Measurements from ENCODE around the gene ARHGEF12. TPM values are rescaled to one million over a fixed set of nuclear protein-coding genes. Genes with fewer than 3 reads are reported as not detected.

ARHGEF12 gene
- total RNA-seq, 1 donor from 2014 or later: 71.9 TPM

- Mint-ChIP-seq H3K4me1 (ENCODE audit: low read depth) (no peaks in the 10 kb centered on the region), H3K27ac (ENCODE audit: unreplicated experiment) (no peak overlapping the region), H3K36me3 (ENCODE audit: low read depth) (peaks cover 45% of the 10 kb centered on the region), H3K4me3 (ENCODE audit: unreplicated experiment) (no peak overlapping the region), H3K9me3 (ENCODE audit: low read depth) (no peaks in the 10 kb centered on the region), H3K27me3 (ENCODE audit: low read depth) (no peaks in the 10 kb centered on the region)
- DNase-seq (ENCODE audit: low spot score): no peak
- TF ChIP-seq CTCF (IDR thresholded peaks at IDR 0.05): no peak
Measured at GRCh38 chr11:120446802-120447201, 110.6 kb downstream of the ARHGEF12 start.

- no peak for TF ChIP-seq CTCF (IDR thresholded peaks at IDR 0.05)
- Mint-ChIP-seq H3K9me3 (ENCODE audit: low read depth) (no peaks in the 10 kb centered on the region), H3K4me1 (ENCODE audit: low read depth) (no peaks in the 10 kb centered on the region), H3K4me3 (ENCODE audit: unreplicated experiment) (no peak overlapping the region), H3K27ac (ENCODE audit: unreplicated experiment) (no peak overlapping the region), H3K36me3 (ENCODE audit: low read depth) (peaks cover 51% of the 10 kb centered on the region), H3K27me3 (ENCODE audit: low read depth) (no peaks in the 10 kb centered on the region)
- no peak for DNase-seq (ENCODE audit: low spot score)
Measured at GRCh38 chr11:120448240-120448639, 112.0 kb downstream of the ARHGEF12 start.

DNA sequence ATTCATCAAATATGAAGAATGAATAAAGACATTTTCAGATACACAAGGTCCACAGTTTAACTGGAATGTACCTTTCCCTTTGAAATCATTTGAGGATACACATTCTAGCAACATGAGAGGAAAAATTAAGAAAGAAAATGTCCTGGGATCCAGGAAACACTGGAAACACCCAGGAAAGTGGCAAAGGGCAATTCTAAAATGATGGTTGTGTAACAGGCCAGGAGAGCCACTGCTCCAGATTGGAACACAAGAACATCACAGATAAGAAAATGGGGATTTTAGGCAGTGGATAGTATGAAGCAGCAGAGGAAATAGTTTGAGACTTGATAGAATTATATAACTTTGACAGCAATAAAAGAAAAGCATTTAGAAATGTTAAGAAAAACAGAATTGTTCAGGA, 119.3 kb downstream of the ARHGEF12 start:
- H3K36me3 Mint-ChIP-seq (ENCODE audit: low read depth): peaks cover 48% of the 10 kb centered on the region
- no peak overlapping the region for H3K4me3 Mint-ChIP-seq (ENCODE audit: unreplicated experiment)
- DNase-seq (ENCODE audit: low spot score): no peak
- no peaks in the 10 kb centered on the region for H3K9me3 Mint-ChIP-seq (ENCODE audit: low read depth)
- H3K27ac Mint-ChIP-seq (ENCODE audit: unreplicated experiment): no peak overlapping the region
- no peaks in the 10 kb centered on the region for H3K4me1 Mint-ChIP-seq (ENCODE audit: low read depth)
- H3K27me3 Mint-ChIP-seq (ENCODE audit: low read depth): no peaks in the 10 kb centered on the region
- TF ChIP-seq CTCF (IDR thresholded peaks at IDR 0.05): no peak

- Mint-ChIP-seq H3K27ac (ENCODE audit: unreplicated experiment) (no peak overlapping the region), H3K9me3 (ENCODE audit: low read depth) (no peaks in the 10 kb centered on the region), H3K27me3 (ENCODE audit: low read depth) (no peaks in the 10 kb centered on the region), H3K4me1 (ENCODE audit: low read depth) (no peaks in the 10 kb centered on the region), H3K4me3 (ENCODE audit: unreplicated experiment) (no peak overlapping the region), H3K36me3 (ENCODE audit: low read depth) (peaks cover 50% of the 10 kb centered on the region)
- DNase-seq (ENCODE audit: low spot score): no peak
- TF ChIP-seq CTCF (IDR thresholded peaks at IDR 0.05): no peak
Measured at GRCh38 chr11:120457996-120458395, 121.8 kb downstream of the ARHGEF12 start.

DNA sequence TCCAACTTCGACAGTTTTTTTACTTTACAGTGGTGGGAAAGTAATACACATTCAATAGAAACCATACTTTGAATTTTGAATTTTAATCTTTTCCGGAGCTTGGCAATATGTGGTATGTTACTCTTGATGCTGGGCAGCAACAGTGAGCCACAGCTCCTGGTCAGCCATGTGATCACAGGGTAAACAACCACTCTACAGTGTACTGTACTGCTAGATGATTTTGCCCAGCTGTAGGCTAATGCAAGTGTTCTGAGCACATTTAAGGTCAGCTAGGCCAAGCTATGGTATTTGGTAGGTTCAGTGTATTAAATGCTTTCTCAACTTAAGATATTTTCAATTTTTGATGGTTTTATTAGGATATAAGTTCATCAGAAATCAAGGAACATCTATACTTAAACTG, 126.6 kb downstream of the ARHGEF12 start:
- H3K27ac Mint-ChIP-seq (ENCODE audit: unreplicated experiment): no peak overlapping the region
- DNase-seq (ENCODE audit: low spot score): no peak

More for the DNA sequence above, 126.6 kb downstream of the ARHGEF12 start:
- no peak overlapping the region for H3K4me3 Mint-ChIP-seq (ENCODE audit: unreplicated experiment)
- H3K9me3 Mint-ChIP-seq (ENCODE audit: low read depth): no peaks in the 10 kb centered on the region
- no peaks in the 10 kb centered on the region for H3K4me1 Mint-ChIP-seq (ENCODE audit: low read depth)
- TF ChIP-seq CTCF (IDR thresholded peaks at IDR 0.05): no peak
- peaks cover 49% of the 10 kb centered on the region for H3K36me3 Mint-ChIP-seq (ENCODE audit: low read depth)
- no peaks in the 10 kb centered on the region for H3K27me3 Mint-ChIP-seq (ENCODE audit: low read depth)

Data from chondrocyte (in vitro differentiated cells).